H7 (cell line): ENCODE measurements around the gene RPL19. TPM values are rescaled to one million over a fixed set of nuclear protein-coding genes. Genes with fewer than 3 reads are reported as not detected.
A peak's percentile ranks its signal among the peaks of the same experiment; 100 is the strongest.

Experiments
- DNase-seq: peaks from one replicate; pipeline ENCODE4 v3.0.0; 2012
- H3K27me3 ChIP-seq: 2 replicates; pipeline ENCODE4 v1.6.0; 2011; ENCODE audit warnings: mild to moderate bottlenecking, low read length; ENCODE audit not compliant: control insufficient read depth, insufficient read depth
- H3K36me3 ChIP-seq: replicated peaks from 2 replicates; pipeline ENCODE4 v1.5.1; 2011; ENCODE audit warnings: low read length; ENCODE audit not compliant: control insufficient read depth, insufficient read depth
- H3K4me3 ChIP-seq: 2 replicates; pipeline ENCODE4 v1.5.1; 2011; ENCODE audit warnings: low read depth, mild to moderate bottlenecking, control low read depth, low read length, moderate library complexity; ENCODE audit not compliant: insufficient read depth
- total RNA-seq: library from RNA; depleted of rRNA; stranded (reverse); fragments of >200 nt; shearing (Covaris generic); gene quantifications from 2 replicates; pipeline ENCODE4 v1.2.3, GENCODE V29; 2014

RPL19 gene
- total RNA-seq, 1 experiment from 2014 or later: 2,113 TPM

- H3K36me3 ChIP-seq: peaks cover 13% of the 10 kb centered on the region
- no peaks in the 10 kb centered on the region for H3K27me3 ChIP-seq
- no peak for DNase-seq
- no peak overlapping the region for H3K4me3 ChIP-seq
Observed at GRCh38 chr17:39181303-39181702, 18.8 kb upstream of the RPL19 start.

DNA sequence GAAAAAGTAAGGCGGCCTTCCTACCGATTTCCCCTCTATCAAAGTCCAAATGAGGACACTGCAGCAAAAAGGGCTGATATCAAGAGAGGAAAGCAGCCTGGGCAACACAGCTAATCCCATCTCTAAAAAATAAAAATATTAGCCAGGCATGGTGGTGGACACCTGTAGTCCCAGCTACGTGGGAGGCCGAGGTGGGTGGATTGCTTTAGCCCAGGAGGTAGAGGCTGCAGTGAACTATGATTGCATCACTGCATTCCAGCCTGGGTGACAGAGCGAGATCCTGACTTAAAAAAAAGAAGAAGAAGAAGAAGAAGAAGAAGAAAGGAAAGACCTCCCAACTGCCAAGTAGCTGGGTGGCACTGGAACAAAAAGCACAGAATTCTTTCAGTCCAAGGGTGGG, 17.0 kb upstream of the RPL19 start:
- Histone ChIP-seq H3K27me3 (no peaks in the 10 kb centered on the region), H3K4me3 (no peak overlapping the region), H3K36me3 (peaks cover 20% of the 10 kb centered on the region)
- DNase-seq: no peak

GRCh38 chr17:39183720-39184119, 16.4 kb upstream of the RPL19 start:
- no peak for DNase-seq
- Histone ChIP-seq H3K27me3 (no peaks in the 10 kb centered on the region), H3K36me3 (peaks cover 20% of the 10 kb centered on the region), H3K4me3 (no peak overlapping the region)

DNA sequence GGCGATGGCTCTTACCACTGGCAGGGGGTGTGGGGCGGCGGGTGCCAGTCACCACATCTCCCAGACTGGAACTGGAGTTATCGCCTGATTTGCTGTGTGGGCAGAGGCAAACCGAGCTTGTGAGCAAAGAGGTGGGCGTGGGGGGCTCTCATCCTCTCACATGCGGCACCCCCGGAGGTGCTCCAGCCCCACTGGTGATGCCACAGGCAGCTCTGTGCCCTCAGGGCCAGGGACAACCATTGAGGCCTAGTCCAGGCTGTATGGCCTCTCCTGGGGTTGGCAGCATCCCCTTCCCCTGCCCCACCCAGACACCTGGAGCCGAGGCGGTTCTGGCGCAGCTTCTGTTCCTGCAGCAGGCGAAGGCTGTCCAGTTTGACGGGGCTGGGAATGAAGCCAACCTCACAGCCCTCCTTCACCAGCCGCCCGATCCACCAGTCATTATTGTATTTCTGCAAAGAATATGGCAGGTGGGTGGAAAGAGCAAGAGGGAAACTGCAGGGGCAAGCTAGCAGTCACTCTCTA, 13.5 kb upstream of the RPL19 start:
- no peak for DNase-seq
- peaks cover 22% of the 10 kb centered on the region for H3K36me3 ChIP-seq
- no peaks in the 10 kb centered on the region for H3K27me3 ChIP-seq
- no peak overlapping the region for H3K4me3 ChIP-seq

DNA sequence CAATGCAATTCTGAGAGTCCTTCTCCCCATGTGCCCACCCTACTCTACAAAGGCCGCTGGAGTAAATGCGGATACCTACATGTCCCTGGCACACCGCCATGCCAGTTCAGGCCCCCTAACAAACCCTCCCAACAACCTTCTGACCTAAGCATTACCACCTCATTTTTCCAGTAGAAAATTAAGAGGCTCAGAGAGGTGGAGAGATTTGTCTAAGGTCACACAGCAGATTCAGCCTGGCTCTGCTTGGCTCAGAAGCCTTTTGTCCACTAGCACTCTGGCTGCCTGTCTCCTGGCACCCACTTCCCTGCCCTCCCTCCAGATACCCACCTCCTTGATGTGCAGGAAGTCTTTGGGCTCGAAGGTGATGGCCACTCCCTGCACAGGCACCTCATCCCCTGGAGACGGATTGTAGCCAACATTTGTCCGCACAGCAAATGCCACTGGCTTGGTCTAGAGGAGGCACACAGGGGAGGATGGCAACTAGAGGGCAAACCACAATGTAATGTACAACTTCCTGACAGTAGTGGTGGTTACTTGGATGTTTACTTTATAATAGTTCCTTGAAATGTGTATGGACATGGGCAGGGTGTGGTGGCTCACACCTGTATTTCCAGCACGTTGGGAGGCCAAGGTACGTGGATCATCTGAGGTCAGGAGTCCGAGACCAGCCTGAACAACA, 12.8 kb upstream of the RPL19 start:
- Histone ChIP-seq H3K27me3 (no peaks in the 10 kb centered on the region), H3K4me3 (no peak overlapping the region), H3K36me3 (peaks cover 26% of the 10 kb centered on the region)
- no peak for DNase-seq

GRCh38 chr17:39191750-39192510, 8.2 kb upstream of the RPL19 start:
- Histone ChIP-seq H3K27me3 (no peaks in the 10 kb centered on the region), H3K4me3 (no peak overlapping the region), H3K36me3 (peaks cover 17% of the 10 kb centered on the region)
- no peak for DNase-seq

DNA sequence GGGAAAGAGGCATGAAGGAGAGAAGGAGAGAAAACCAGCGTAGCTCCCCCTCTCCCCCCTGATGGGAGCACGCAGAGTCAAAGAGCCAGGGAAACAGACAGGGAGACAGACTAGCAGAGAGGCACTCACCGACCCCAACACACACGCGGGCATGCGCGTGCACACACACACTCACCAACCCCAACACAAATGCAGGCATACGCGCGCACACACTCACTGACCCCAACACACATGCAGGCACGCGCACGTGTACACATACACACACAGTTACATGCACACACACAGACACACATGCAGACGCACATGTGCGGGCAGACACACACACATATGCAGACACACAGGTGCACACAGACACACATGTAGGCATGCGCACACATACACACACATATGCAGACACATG, 7.2 kb upstream of the RPL19 start:
- Histone ChIP-seq H3K27me3 (no peaks in the 10 kb centered on the region), H3K36me3 (peaks cover 14% of the 10 kb centered on the region), H3K4me3 (no peak overlapping the region)
- DNase-seq: no peak

DNA sequence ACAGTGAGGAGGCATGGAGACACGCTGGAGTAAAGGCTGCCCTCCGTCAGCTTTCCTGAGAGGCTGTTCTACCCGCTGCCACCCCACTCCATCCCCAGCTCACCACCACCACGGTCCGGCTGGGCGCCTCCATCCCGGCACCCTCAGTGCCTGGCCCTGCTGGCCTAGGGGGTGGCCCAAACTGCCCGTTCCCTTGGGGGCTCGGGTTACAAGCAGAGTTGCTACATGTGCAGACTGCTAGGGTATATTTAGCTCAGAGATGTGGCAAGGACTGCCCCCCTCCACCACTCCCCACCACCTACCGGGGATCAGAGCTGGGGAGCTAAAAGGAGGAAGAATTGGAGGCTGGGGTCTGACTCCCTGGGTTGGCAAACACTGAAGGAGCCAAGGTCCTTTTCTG, 6.7 kb upstream of the RPL19 start:
- DNase-seq: no peak
- no peaks in the 10 kb centered on the region for H3K27me3 ChIP-seq
- H3K36me3 ChIP-seq: peaks cover 14% of the 10 kb centered on the region
- H3K4me3 ChIP-seq: no peak overlapping the region

DNA sequence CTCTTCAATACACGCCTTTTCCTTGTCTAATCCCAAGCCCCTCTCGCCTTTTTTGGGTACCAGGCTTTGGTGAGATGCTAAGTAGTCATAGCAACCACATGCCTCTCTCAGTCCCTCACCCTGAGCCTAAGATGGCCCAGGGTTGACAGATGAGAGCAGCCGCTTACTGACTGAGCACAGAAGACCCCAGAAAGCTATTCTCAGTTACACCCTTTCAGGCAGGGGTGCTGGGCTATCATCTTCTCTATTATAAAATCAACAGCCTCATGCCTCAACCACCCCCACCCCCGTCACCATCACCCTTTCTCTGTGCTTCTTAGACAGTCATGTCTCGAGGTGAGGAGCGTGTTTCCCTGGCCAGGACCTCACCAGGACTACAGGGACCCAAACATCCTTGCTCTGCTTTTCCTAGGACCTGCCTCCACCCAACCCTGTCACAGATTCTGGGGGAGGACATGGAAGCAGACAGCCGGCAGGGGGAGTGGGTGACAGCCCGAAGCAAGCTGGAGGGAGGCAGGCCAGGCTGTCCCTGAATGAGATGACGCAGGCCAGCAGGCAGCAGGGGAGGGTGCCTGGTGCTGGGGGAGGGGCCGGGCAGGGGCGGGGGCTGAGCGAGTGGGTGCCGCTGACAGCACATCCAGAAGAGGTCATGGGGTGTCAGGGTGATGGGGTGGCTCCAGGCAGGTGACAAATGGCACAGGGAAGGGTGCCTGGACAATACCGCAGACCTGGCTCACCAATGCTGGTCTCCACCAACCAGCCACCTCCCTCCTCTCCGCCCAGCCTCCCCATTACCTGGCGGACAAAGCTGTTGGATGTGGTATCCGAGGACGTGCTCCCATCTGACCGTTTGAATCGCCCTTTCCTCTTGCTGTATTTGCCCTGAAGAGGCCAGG, 5.7 kb upstream of the RPL19 start:
- Histone ChIP-seq H3K27me3 (no peaks in the 10 kb centered on the region), H3K4me3 (peak overlapping the region; percentile 34), H3K36me3 (peaks cover 14% of the 10 kb centered on the region)

GRCh38 chr17:39194985-39195524, 5.0 kb upstream of the RPL19 start:
- Histone ChIP-seq H3K4me3 (peak overlapping the region; percentile 34), H3K36me3 (peaks cover 14% of the 10 kb centered on the region), H3K27me3 (no peaks in the 10 kb centered on the region)
- DNase-seq: peak; percentile 89

More for the DNA sequence above, 5.7 kb upstream of the RPL19 start:
- peak; percentile 92 for DNase-seq

GRCh38 chr17:39195568-39196160, 4.4 kb upstream of the RPL19 start:
- no peaks in the 10 kb centered on the region for H3K27me3 ChIP-seq
- H3K4me3 ChIP-seq: peak overlapping the region; percentile 34; the same call in 1 of the 2 replicates
- DNase-seq: no peak
- H3K36me3 ChIP-seq: peaks cover 14% of the 10 kb centered on the region

DNA sequence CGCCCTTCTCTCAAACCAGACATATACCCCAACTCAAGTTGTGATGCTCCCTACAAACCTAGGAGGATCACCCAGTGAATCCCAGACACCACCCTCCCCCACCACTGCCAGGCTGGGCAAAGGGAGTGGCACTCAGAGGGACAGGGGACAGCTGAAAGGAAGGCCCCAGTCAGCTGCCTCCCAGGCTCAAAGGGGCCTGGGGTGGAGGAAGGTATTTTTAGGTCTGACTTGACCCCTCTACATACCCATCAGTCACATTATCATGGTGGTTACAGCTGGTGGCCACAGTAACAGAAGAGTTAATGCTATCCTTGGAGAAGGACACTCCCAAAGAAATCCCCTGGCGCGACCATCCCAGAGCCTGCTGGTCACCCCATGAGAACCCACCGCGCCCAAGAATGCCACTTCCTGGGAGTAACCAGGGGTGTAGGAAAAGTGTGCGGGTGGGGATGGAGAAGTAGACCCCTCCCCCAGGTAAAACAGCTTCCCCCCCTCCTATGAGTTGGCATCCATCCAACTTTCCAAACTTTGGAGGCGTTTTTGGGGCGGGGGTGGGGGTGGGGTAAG, 3.8 kb upstream of the RPL19 start:
- Histone ChIP-seq H3K27me3 (no peaks in the 10 kb centered on the region), H3K36me3 (peaks cover 18% of the 10 kb centered on the region), H3K4me3 (peak overlapping the region; percentile 88; the same call in 1 of the 2 replicates)
- no peak for DNase-seq

DNA sequence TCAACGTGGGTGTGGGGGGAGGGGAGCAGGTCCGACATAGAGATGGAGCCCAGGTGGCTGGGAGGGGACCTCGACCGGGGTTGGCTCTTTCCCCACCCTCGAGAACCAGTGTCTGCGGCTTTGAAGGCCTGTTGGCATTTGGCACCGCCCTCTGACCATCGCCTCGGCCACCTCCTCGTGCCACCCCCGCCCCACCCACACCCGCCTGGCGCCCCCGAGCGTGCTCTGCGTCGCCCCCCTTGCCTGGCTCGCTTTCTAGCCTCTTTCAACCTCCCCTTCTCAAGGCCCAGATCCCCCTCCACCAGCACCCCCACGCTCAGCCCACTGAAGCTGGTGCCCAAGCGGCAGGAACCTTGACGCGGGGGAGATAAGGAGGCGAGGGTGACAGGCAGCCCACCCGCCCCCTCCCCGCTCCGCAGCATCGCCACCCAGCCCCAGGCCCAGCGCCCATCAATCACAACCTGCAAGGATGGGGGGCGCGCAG, 3.2 kb upstream of the RPL19 start:
- DNase-seq: peak; percentile 84
- peaks cover 23% of the 10 kb centered on the region for H3K36me3 ChIP-seq
- no peaks in the 10 kb centered on the region for H3K27me3 ChIP-seq
- peak overlapping the region; percentile 88 for H3K4me3 ChIP-seq
